HCT116 (cell line): ENCODE data around the gene U2AF2. TPM values are rescaled to one million over a fixed set of nuclear protein-coding genes. Genes with fewer than 3 reads are reported as not detected.

Experiments used
- ATAC-seq: fragments of 200-7000 bp; cut with Tn5 transposase; 2 replicates; pipeline ENCODE4 v1.9.1; 2020; ENCODE audit warnings: mild to moderate bottlenecking, moderate library complexity
- BruUV-seq: library from RNA; stranded (reverse); fragments of 400-500 nt; replicated peaks from 2 replicates; lab custom pipeline; 2021; lab: Mats Ljungman, UMichigan
- CTCF ChIA-PET: fragments of 300-600 bp; sonication (Branson Sonifier 250); formaldehyde crosslinking; loops from one replicate; lab custom pipeline; 2021; ENCODE audit warnings: antibody characterized with exemption; lab: Charles Lee
- POLR2A ChIA-PET: fragments of 300-600, 350-600 bp; sonication (Branson Sonifier 250); formaldehyde crosslinking; loops from one replicate; lab custom pipeline; 2021; ENCODE audit warnings: antibody characterized with exemption; lab: Charles Lee
- RAD21 ChIA-PET, 2 experiments: fragments of 300-600 bp; sonication (Branson Sonifier 250); formaldehyde crosslinking; loops; one replicate each; lab custom pipeline; 2023; ENCODE audit warnings: low total read pairs in 2 of 2; ENCODE audit not compliant: uncharacterized antibody in 2 of 2, unreplicated experiment in 2 of 2, low non-redundant PET in 1 of 2; lab: Charles Lee
- DNase-seq: peaks from one replicate; pipeline ENCODE4 v3.0.0-alpha.2; 2010; ENCODE audit warnings: low read depth, low spot score
- H2AFZ ChIP-seq: fragments of 200-600 bp; shearing (Covaris generic), sonication (generic); 2 replicates; pipeline ENCODE4 v1.6.1; 2017; ENCODE audit warnings: low read depth, mixed run types, mixed read lengths, antibody characterized with exemption, low read length; ENCODE audit not compliant: poor library complexity, severe bottlenecking
- H3K27ac ChIP-seq: 2 replicates; pipeline ENCODE4 v1.5.1; 2012; ENCODE audit warnings: low read depth, low read length
- H3K27me3 ChIP-seq: fragments of 200-600 bp; sonication (generic); 2 replicates; pipeline ENCODE4 v1.6.1; 2016; ENCODE audit warnings: mixed run types, low read length, mixed read lengths; ENCODE audit not compliant: insufficient read depth
- H3K36me3 ChIP-seq, 2 experiments: fragments of 200-500 bp in 1 of 2; fragments of 200-600 bp in 1 of 2; sonication (Bioruptor generic) in 1 of 2; sonication (generic) in 1 of 2; 2 replicates each; pipeline versions ENCODE4 v1.5.1 to v1.6.1; 2014 to 2016; ENCODE audit warnings: low read length in 2 of 2, inconsistent platforms in 1 of 2, mixed read lengths in 1 of 2, mixed run types in 1 of 2; ENCODE audit not compliant: insufficient read depth in 2 of 2, control insufficient read depth in 1 of 2
- H3K4me1 ChIP-seq, 2 experiments: fragments of 200-600 bp in 1 of 2; sonication (generic) in 1 of 2; 2 replicates each; pipeline versions ENCODE4 v1.5.1 to v1.6.1; 2012 to 2017; ENCODE audit warnings: low read length in 2 of 2, inconsistent platforms in 1 of 2, mild to moderate bottlenecking in 1 of 2, mixed read lengths in 1 of 2, mixed run types in 1 of 2, moderate library complexity in 1 of 2; ENCODE audit not compliant: insufficient read depth in 2 of 2, control insufficient read depth in 1 of 2
- H3K4me2 ChIP-seq: fragments of 200-600 bp; sonication (generic); 2 replicates; pipeline ENCODE4 v1.6.1; 2017; ENCODE audit warnings: mixed run types, low read length, mixed read lengths
- H3K4me3 ChIP-seq, 2 experiments: fragments of 200-600 bp in 1 of 2; sonication (generic) in 1 of 2; replicated peaks in 1 of 2; 2 replicates each; pipeline ENCODE4 v1.5.1; 2011 to 2016; ENCODE audit warnings: low read length in 2 of 2, control low read depth in 1 of 2, low read depth in 1 of 2, mild to moderate bottlenecking in 1 of 2, mixed read lengths in 1 of 2, mixed run types in 1 of 2
- H3K79me2 ChIP-seq: fragments of 200-600 bp; sonication (generic); 2 replicates; pipeline ENCODE4 v1.6.1; 2017; ENCODE audit warnings: mild to moderate bottlenecking, mixed run types, low read length, moderate library complexity, mixed read lengths; ENCODE audit not compliant: insufficient read depth
- H3K9ac ChIP-seq: fragments of 200-600 bp; sonication (generic); 2 replicates; pipeline ENCODE4 v1.6.1; 2016; ENCODE audit warnings: low read length, mixed read lengths
- H3K9me2 ChIP-seq: fragments of 200-600 bp; sonication (generic), shearing (Covaris generic); 2 replicates; pipeline ENCODE4 v1.6.1; 2017; ENCODE audit warnings: mixed run types, mild to moderate bottlenecking, moderate library complexity; ENCODE audit not compliant: insufficient read depth
- H3K9me3 ChIP-seq, 2 experiments: fragments of 200-500 bp in 1 of 2; fragments of 200-600 bp in 1 of 2; sonication (Bioruptor generic) in 1 of 2; sonication (generic) in 1 of 2; 2 replicates each; pipeline ENCODE4 v1.6.1; 2014 to 2017; ENCODE audit warnings: low read length in 2 of 2, mixed read lengths in 2 of 2, inconsistent platforms in 1 of 2, low read depth in 1 of 2, mild to moderate bottlenecking in 1 of 2, mixed run types in 1 of 2, moderate library complexity in 1 of 2; ENCODE audit not compliant: control insufficient read depth in 1 of 2, insufficient read depth in 1 of 2
- H4K20me1 ChIP-seq: fragments of 200-600 bp; sonication (generic), shearing (Covaris generic); 2 replicates; pipeline ENCODE4 v1.6.1; 2017; ENCODE audit warnings: mixed run types, mild to moderate bottlenecking, moderate library complexity; ENCODE audit not compliant: insufficient read depth
- CBX3 ChIP-seq: IDR thresholded peaks from 2 replicates; pipeline ENCODE4 v1.6.1; 2012; ENCODE audit warnings: low read depth
- EGR1 ChIP-seq: IDR thresholded peaks from 2 replicates; pipeline ENCODE4 v1.6.1; 2012; ENCODE audit warnings: low read depth
- FOSL1 ChIP-seq: IDR thresholded peaks from 2 replicates; pipeline ENCODE4 v1.6.1; 2012; ENCODE audit warnings: low read depth
- MAX ChIP-seq: IDR thresholded peaks from 2 replicates; pipeline ENCODE4 v1.6.1; 2012
- POLR2AphosphoS5 ChIP-seq: IDR thresholded peaks from 2 replicates; pipeline ENCODE4 v1.6.1; 2011; ENCODE audit warnings: mild to moderate bottlenecking, low read depth, low read length, moderate library complexity
- RAD21 ChIP-seq: IDR thresholded peaks from 2 replicates; pipeline ENCODE4 v1.6.1; 2012; ENCODE audit warnings: low read depth, mild to moderate bottlenecking
- REST ChIP-seq: IDR thresholded peaks from 2 replicates; pipeline ENCODE4 v1.6.1; 2012; ENCODE audit warnings: low read depth
- SIN3A ChIP-seq: IDR thresholded peaks from 2 replicates; pipeline ENCODE4 v1.6.1; 2012; ENCODE audit warnings: low read depth
- SP1 ChIP-seq: IDR thresholded peaks from 2 replicates; pipeline ENCODE4 v1.6.1; 2012; ENCODE audit warnings: low read depth
- SRF ChIP-seq: IDR thresholded peaks from 2 replicates; pipeline ENCODE4 v1.6.1; 2012; ENCODE audit warnings: low read depth
- YY1 ChIP-seq: IDR thresholded peaks from 2 replicates; pipeline ENCODE4 v1.6.1; 2011; ENCODE audit warnings: low read length, low read depth, moderate library complexity, mild to moderate bottlenecking; ENCODE audit not compliant: insufficient replicate concordance; ENCODE audit errors: extremely low read depth
- ZFX ChIP-seq: fragments of 450-650 bp; IDR thresholded peaks from 2 replicates; pipeline ENCODE4 v1.6.1; 2017
- ZNF274 ChIP-seq: fragments of 200-500 bp; sonication (Bioruptor generic); IDR thresholded peaks from 2 replicates; pipeline ENCODE4 v1.6.1; 2014; ENCODE audit warnings: mild to moderate bottlenecking, low read depth, low read length, inconsistent platforms
- intact Hi-C: fragments of 100-400 bp; cut with micrococcal nuclease; formaldehyde crosslinking; loops from 2 replicates; pipeline ENCODE4 v1.10.0; 2022
- total RNA-seq: library from RNA; stranded (reverse); gene quantifications from one replicate; pipeline ENCODE4 v1.2.1, GENCODE V29; 2021; ENCODE audit not compliant: unreplicated experiment

Gene U2AF2
- total RNA-seq, 1 experiment from 2014 or later = 259 TPM

- peak overlapping the region; percentile 99 for H3K9ac ChIP-seq
- peaks cover 51% of the 10 kb centered on the region for H3K79me2 ChIP-seq
- BruUV-seq = no TSS peak
- H3K36me3 ChIP-seq = peaks cover 10 to 12% of the 10 kb centered on the region in 2 experiments; a peak in 3 of 4 replicates
- no peaks in the 10 kb centered on the region for H4K20me1 ChIP-seq
- ATAC-seq (no peak), DNase-seq (no peak)
- TF ChIP-seq ZFX = peak; percentile 36; the same call in 1 of the 2 replicates
- TF ChIP-seq POLR2AphosphoS5 = no peak
- TF ChIP-seq REST = no peak
- no peak for TF ChIP-seq SRF
- no peak for TF ChIP-seq CBX3
- H3K27ac ChIP-seq = peak overlapping the region; percentile 96
- no peaks in the 10 kb centered on the region for H3K9me2 ChIP-seq
- no peak overlapping the region for H2AFZ ChIP-seq
- no peaks in the 10 kb centered on the region for H3K27me3 ChIP-seq
- peaks cover 16 to 45% of the 10 kb centered on the region in 2 experiments; a peak in 3 of 4 replicates for H3K4me1 ChIP-seq
- ChIA-PET RAD21 (no interaction called here), CTCF (interaction anchor here (2.8 kb wide), 1 partner anchor 11 kb away, joined by 12 read pairs; the partner anchor contains the start of gene U2AF2), POLR2A (no interaction called here)
- peak overlapping the region; percentile 94 to 97 for H3K4me3 ChIP-seq
- peak overlapping the region; percentile 75 for H3K4me2 ChIP-seq
- intact Hi-C loops = no loop called here
- H3K9me3 ChIP-seq = no peaks in the 10 kb centered on the region
These were observed 11.0 kb upstream of the U2AF2 start for GRCh38 chr19:55643887-55644176.

GRCh38 chr19:55644191-55644833, 10.5 kb upstream of the U2AF2 start:
- Histone ChIP-seq H3K4me1 (peaks cover 14 to 41% of the 10 kb centered on the region in 2 experiments; a peak in 3 of 4 replicates), H3K27ac (peak overlapping the region; percentile 96), H3K4me2 (peak overlapping the region; percentile 75), H3K36me3 (peaks cover 10 to 12% of the 10 kb centered on the region in 2 experiments; a peak in 3 of 4 replicates), H3K9me2 (no peaks in the 10 kb centered on the region), H3K4me3 (peak overlapping the region; percentile 94 to 97), H2AFZ (no peak overlapping the region), H3K79me2 (peaks cover 48% of the 10 kb centered on the region), H4K20me1 (no peaks in the 10 kb centered on the region), H3K9me3 (no peaks in the 10 kb centered on the region), H3K27me3 (no peaks in the 10 kb centered on the region), H3K9ac (peak overlapping the region; percentile 99)
- CTCF ChIA-PET = interaction anchor here (2.8 kb wide), 1 partner anchor 10 kb away, joined by 12 read pairs; the partner anchor contains the start of gene U2AF2
- POLR2A ChIA-PET = no interaction called here
- no TSS peak for BruUV-seq
- DNase-seq = no peak
- intact Hi-C loops = no loop called here
- ATAC-seq = no peak
- RAD21 ChIA-PET = no interaction called here
- TF ChIP-seq SP1 (no peak), REST (no peak), RAD21 (no peak), FOSL1 (no peak), SIN3A (no peak), YY1 (no peak), EGR1 (no peak), ZFX (no peak), POLR2AphosphoS5 (no peak), ZNF274 (no peak), MAX (no peak)
